Tibial nerve (tissue), 4 donors: ENCODE results near the gene BNC2. TPM values are rescaled to one million over a fixed set of nuclear protein-coding genes. Genes with fewer than 3 reads are reported as not detected.

ENCODE experiments used
- DNase-seq, 2 donors: peaks; one replicate each; pipeline ENCODE4 v3.0.0-alpha.2; 2019; ENCODE audit warnings: low spot score in 2 of 2
- H3K27ac ChIP-seq, 4 donors: fragments of 200-600 bp; sonication (generic) in 3 of 4; one replicate each; pipeline ENCODE4 v1.5.1; 2017 to 2019; ENCODE audit warnings: mild to moderate bottlenecking in 1 of 4
- H3K27me3 ChIP-seq, 2 donors: fragments of 200-600 bp; sonication (generic) in 1 of 2; one replicate each; pipeline versions ENCODE4 v1.5.1 to v1.6.0; 2017 to 2019
- H3K36me3 ChIP-seq, 3 donors: fragments of 200-600 bp; sonication (generic); one replicate each; pipeline ENCODE4 v1.5.1; 2018 to 2019
- H3K4me1 ChIP-seq, 4 donors: fragments of 200-600 bp; sonication (generic) in 3 of 4; one replicate each; pipeline ENCODE4 v1.5.1; 2017 to 2019
- H3K4me3 ChIP-seq, 4 donors: fragments of 200-600 bp; sonication (generic) in 3 of 4; one replicate each; pipeline ENCODE4 v1.5.1; 2017 to 2019; ENCODE audit warnings: mild to moderate bottlenecking in 1 of 4, moderate library complexity in 1 of 4
- H3K9me3 ChIP-seq, 4 donors: fragments of 200-600 bp; sonication (generic) in 3 of 4; one replicate each; pipeline ENCODE4 v1.5.1; 2017 to 2019
- CTCF ChIP-seq, 5 experiments: fragments of 200-600 bp in 3 of 5; fragments of 450-650 bp in 2 of 5; sonication (generic) in 3 of 5; IDR thresholded peaks; one replicate each; pipeline ENCODE4 v1.5.1; 2016 to 2019; ENCODE audit warnings: antibody characterized with exemption in 5 of 5, mild to moderate bottlenecking in 3 of 5, moderate library complexity in 2 of 5
- EP300 ChIP-seq, 2 donors: sonication (generic); formaldehyde crosslinking; IDR thresholded peaks; one replicate each; pipeline ENCODE4 v1.6.1; 2017; ENCODE audit warnings: antibody characterized with exemption in 2 of 2, mild to moderate bottlenecking in 1 of 2
- POLR2A ChIP-seq, 2 donors: fragments of 450-650 bp; IDR thresholded peaks; one replicate each; pipeline ENCODE4 v1.6.1; 2017; ENCODE audit warnings: antibody characterized with exemption in 2 of 2, mild to moderate bottlenecking in 2 of 2, moderate library complexity in 2 of 2
- WGBS, 2 donors: methylation state at CpG; one replicate each; pipeline ENCODE4 v1.1.5; 2018; 5-methylcytosine and 5-hydroxymethylcytosine counted together
- total RNA-seq, 4 donors: library from RNA; depleted of rRNA; stranded (reverse); fragments of >200 nt; gene quantifications; one replicate each; pipeline ENCODE4 v1.1.0, GENCODE V29; 2016

Gene BNC2, protein sequence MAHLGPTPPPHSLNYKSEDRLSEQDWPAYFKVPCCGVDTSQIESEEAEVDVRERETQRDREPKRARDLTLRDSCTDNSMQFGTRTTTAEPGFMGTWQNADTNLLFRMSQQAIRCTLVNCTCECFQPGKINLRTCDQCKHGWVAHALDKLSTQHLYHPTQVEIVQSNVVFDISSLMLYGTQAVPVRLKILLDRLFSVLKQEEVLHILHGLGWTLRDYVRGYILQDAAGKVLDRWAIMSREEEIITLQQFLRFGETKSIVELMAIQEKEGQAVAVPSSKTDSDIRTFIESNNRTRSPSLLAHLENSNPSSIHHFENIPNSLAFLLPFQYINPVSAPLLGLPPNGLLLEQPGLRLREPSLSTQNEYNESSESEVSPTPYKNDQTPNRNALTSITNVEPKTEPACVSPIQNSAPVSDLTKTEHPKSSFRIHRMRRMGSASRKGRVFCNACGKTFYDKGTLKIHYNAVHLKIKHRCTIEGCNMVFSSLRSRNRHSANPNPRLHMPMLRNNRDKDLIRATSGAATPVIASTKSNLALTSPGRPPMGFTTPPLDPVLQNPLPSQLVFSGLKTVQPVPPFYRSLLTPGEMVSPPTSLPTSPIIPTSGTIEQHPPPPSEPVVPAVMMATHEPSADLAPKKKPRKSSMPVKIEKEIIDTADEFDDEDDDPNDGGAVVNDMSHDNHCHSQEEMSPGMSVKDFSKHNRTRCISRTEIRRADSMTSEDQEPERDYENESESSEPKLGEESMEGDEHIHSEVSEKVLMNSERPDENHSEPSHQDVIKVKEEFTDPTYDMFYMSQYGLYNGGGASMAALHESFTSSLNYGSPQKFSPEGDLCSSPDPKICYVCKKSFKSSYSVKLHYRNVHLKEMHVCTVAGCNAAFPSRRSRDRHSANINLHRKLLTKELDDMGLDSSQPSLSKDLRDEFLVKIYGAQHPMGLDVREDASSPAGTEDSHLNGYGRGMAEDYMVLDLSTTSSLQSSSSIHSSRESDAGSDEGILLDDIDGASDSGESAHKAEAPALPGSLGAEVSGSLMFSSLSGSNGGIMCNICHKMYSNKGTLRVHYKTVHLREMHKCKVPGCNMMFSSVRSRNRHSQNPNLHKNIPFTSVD
- 10 to 100 TPM; 69.9 to 89.6 (median 88.4) TPM for total RNA-seq

- Histone ChIP-seq H3K36me3 (no peaks in the 10 kb centered on the region), H3K27me3 (no peaks in the 10 kb centered on the region), H3K4me1 (peaks cover 0 to 11% (median 0%) of the 10 kb centered on the region in 4 donors), H3K4me3 (peak within 1 kb of the TSS; percentile 42 to 83 (median 60)), H3K27ac (peak within 1 kb of the TSS; percentile 9 to 92 (median 84)), H3K9me3 (no peaks in the 10 kb centered on the region)
- peak in 1 of 2 donors; percentile 36 for DNase-seq
- TF ChIP-seq POLR2A (IDR thresholded peaks at IDR 0.05) (peak in 1 of 2 donors; percentile 25), CTCF (IDR thresholded peaks at IDR 0.05) (no peak)
- WGBS, 2 donors = 2% methylated on average over 39 to 55 of the region's 58 CpGs
Measured at GRCh38 chr9:16870596-16871335, at the start of gene BNC2. TSS of gene BNC2 (minus strand) at chr9:16870670. CDS start at chr9:16870648, 22 bp downstream.

- H3K4me3 ChIP-seq = no peak overlapping the region
- no peaks in the 10 kb centered on the region for H3K9me3 ChIP-seq
- no peaks in the 10 kb centered on the region for H3K4me1 ChIP-seq
- no peak for DNase-seq
- 48 to 57% methylated on average over 4 of the region's 4 CpGs for WGBS, 2 donors
- H3K36me3 ChIP-seq = no peaks in the 10 kb centered on the region
- no peak overlapping the region for H3K27ac ChIP-seq
- TF ChIP-seq POLR2A (IDR thresholded peaks at IDR 0.05) (no peak), EP300 (IDR thresholded peaks at IDR 0.05) (no peak), CTCF (IDR thresholded peaks at IDR 0.05) (no peak)
- no peaks in the 10 kb centered on the region for H3K27me3 ChIP-seq
Measured at GRCh38 chr9:16918920-16919319, 48.5 kb upstream of the BNC2 start.

DNA sequence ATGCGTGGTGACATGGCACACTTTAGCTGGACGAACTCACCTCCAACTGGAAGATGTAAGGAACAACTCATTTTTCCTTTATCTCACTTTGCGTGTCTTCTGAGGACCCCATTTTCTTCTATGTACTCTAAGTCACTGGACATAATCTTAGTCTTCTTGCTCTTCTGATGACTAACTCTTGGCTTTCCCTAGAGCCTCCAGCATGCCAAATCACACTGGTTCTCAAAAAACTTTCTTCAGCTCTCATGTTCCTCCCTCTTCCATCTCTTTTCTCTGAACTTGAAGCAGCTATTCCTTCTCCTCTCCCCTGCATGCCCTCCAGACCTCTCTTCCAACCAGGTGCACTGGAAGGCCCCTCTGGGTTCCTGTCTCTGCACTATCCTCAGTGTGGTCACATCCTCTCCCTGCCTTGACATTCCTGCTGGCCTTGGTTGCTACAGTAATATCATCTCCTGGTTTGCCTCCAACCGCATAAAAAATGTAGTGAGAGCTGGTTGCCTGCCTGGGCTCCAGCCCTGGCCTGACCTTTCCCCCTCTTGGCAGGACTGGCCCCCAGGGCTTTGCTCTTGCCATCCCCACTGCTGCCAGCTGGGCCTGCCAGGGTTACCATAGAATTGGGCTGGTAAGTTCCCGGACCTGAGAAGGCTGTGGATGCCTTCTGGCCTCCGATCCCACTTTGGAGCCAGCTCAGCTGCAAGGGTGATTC, 44.8 kb upstream of the BNC2 start:
- no peak for DNase-seq
- H3K36me3 ChIP-seq = no peaks in the 10 kb centered on the region

More for the DNA sequence above, 44.8 kb upstream of the BNC2 start:
- TF ChIP-seq CTCF (IDR thresholded peaks at IDR 0.05) = no peak
- no peak for TF ChIP-seq POLR2A (IDR thresholded peaks at IDR 0.05)
- TF ChIP-seq EP300 (IDR thresholded peaks at IDR 0.05) = no peak
- Histone ChIP-seq H3K27ac (no peak overlapping the region), H3K9me3 (no peaks in the 10 kb centered on the region), H3K4me1 (no peaks in the 10 kb centered on the region), H3K27me3 (no peaks in the 10 kb centered on the region), H3K4me3 (no peak overlapping the region)
- WGBS, 2 donors = 92 to 93% methylated on average over 6 of the region's 6 CpGs
